H1 (cell line): Measurements from ENCODE around the gene NECTIN1. TPM values are rescaled to one million over a fixed set of nuclear protein-coding genes. Genes with fewer than 3 reads are reported as not detected.

ENCODE experiments used
- CBX8 ChIP-seq: fragments of 300-800, 300-1000 bp; sonication (generic); IDR thresholded peaks from 2 replicates; pipeline ENCODE4 v1.7.1; 2016; ENCODE audit warnings: low read depth, low read length, borderline replicate concordance
- CTBP2 ChIP-seq: IDR thresholded peaks from 2 replicates; pipeline ENCODE4 v1.7.0; 2011; ENCODE audit warnings: borderline replicate concordance, mild to moderate bottlenecking, moderate library complexity, mixed read lengths, low read length; ENCODE audit not compliant: insufficient read depth, insufficient read length
- EP300 ChIP-seq, 2 experiments: IDR thresholded peaks; 1 replicate in 1 of 2; 2 replicates in 1 of 2; pipeline ENCODE4 v1.6.1; 2011 to 2012; ENCODE audit warnings: low read depth in 2 of 2, low read length in 2 of 2, mild to moderate bottlenecking in 2 of 2, borderline replicate concordance in 1 of 2, inconsistent platforms in 1 of 2, moderate library complexity in 1 of 2
- NRF1 ChIP-seq: IDR thresholded peaks from 2 replicates; pipeline ENCODE4 v1.6.1; 2011; ENCODE audit warnings: mild to moderate bottlenecking, low read depth, low read length, improper control_type of control experiment
- POLR2A ChIP-seq, 2 experiments: IDR thresholded peaks; 1 replicate in 1 of 2; 2 replicates in 1 of 2; pipeline ENCODE4 v1.6.1; 2011; ENCODE audit warnings: low read depth in 2 of 2, low read length in 2 of 2, mild to moderate bottlenecking in 2 of 2; ENCODE audit errors: control extremely low read depth in 1 of 2
- RAD21 ChIP-seq, 2 experiments: IDR thresholded peaks in 1 of 2; conservative IDR thresholded peaks in 1 of 2; 2 replicates each; pipeline ENCODE4 v1.6.1; 2011; ENCODE audit warnings: low read depth in 2 of 2, low read length in 2 of 2, improper control_type of control experiment in 1 of 2, inconsistent platforms in 1 of 2, mild to moderate bottlenecking in 1 of 2, moderate library complexity in 1 of 2
- SAP30 ChIP-seq: fragments of 300-600 bp; sonication (generic); IDR thresholded peaks from 2 replicates; pipeline ENCODE4 v1.7.1; 2012; ENCODE audit warnings: low read length, moderate library complexity, mild to moderate bottlenecking, inconsistent platforms; ENCODE audit not compliant: insufficient read depth, insufficient replicate concordance
- SIN3A ChIP-seq, 2 experiments: IDR thresholded peaks in 1 of 2; conservative IDR thresholded peaks in 1 of 2; 2 replicates each; pipeline ENCODE4 v1.6.1; 2011 to 2012; ENCODE audit warnings: low read length in 2 of 2, improper control_type of control experiment in 1 of 2, low read depth in 1 of 2, mild to moderate bottlenecking in 1 of 2
- polyA plus RNA-seq, 7 experiments: library from polyadenylated mRNA; depleted of rRNA in 3 of 7; stranded (reverse) in 5 of 7; unstranded in 2 of 7; fragments of >200 nt in 5 of 7; fragments of 200-250 nt in 2 of 7; gene quantifications; 1 replicate in 5 of 7; 2 replicates in 1 of 7; 4 replicates in 1 of 7; pipeline versions ENCODE4 v1.2.1 to v1.2.3, GENCODE V29; 2011 to 2013; ENCODE audit warnings: missing spikeins in 2 of 7, mixed read lengths in 2 of 7
- total RNA-seq: library from RNA; stranded (reverse); fragmentation: NEBNext Ultra II Directional; extraction: Animal tissue kit (Norgen Biotek cat#: 25700); gene quantifications from 2 replicates; pipeline ENCODE4 v1.2.1, GENCODE V29; 2021

The NECTIN1 gene
- total and polyA plus RNA-seq, 2 of the 8 experiments (the other 6 are each of a cell fraction or from before 2014, with no cell fraction given) = 43.2 to 97.7 TPM

- TF ChIP-seq CTBP2 (no peak), POLR2A (IDR thresholded peaks at IDR 0.05; ENCODE audit: control extremely low read depth in 1 of 2, low read depth in 2 of 2, low read length in 2 of 2) (no peak), SAP30 (no peak), RAD21 (IDR thresholded peaks at IDR 0.05 in 1 of 2, conservative IDR thresholded peaks at IDR 0.05 in 1 of 2; ENCODE audit: low read depth in 2 of 2, low read length in 2 of 2) (peak; percentile 45 to 57), EP300 (IDR thresholded peaks at IDR 0.05; ENCODE audit: borderline replicate concordance in 1 of 2, low read depth in 2 of 2, low read length in 2 of 2) (no peak), NRF1 (no peak), CBX8 (no peak), SIN3A (conservative IDR thresholded peaks at IDR 0.05 in 1 of 2, IDR thresholded peaks at IDR 0.05 in 1 of 2; ENCODE audit: low read depth in 1 of 2, low read length in 2 of 2) (no peak)
These were observed 7.6 kb downstream of the NECTIN1 start (continued) for GRCh38 chr11:119721129-119722120.
